ENCODE results near the gene CLIC1. TPM values are rescaled to one million over a fixed set of nuclear protein-coding genes. Genes with fewer than 3 reads are reported as not detected.

The CLIC1 gene
- total and polyA plus RNA-seq, 10 donors: 296 to 447 (median 347) TPM

Small RNA genes within 50 kb of the gene (microRNA-seq; reads per million reads assigned to microRNA genes)
- 1.1 to 1.4 (median 1.4) reads per million in 3 donors for gene MIR4646

Small RNA genes within 50 kb of the gene (small RNA-seq; reads per million reads assigned to genes)
- 0 reads per million in 4 donors for gene LY6G6D
- 0 to 0.23 (median 0) reads per million in 4 donors for gene MIR4646
- 0 reads per million in 4 donors for gene MSH5-SAPCD1
- gene RF00019: 0 reads per million in 4 donors
- 0 reads per million in 4 donors for gene RNU6-850P
- gene SAPCD1: 0 reads per million in 4 donors

Other genes starting within 250 kb of the CLIC1 start
Only the 30 nearest of the 43 such genes appear.
- 10 to 100 TPM in 5 of 7 donors, 1 to 10 TPM in 2; 6.5 to 18.3 (median 11.6) TPM for gene TNF, start 161.0 kb downstream of the CLIC1 start, total RNA-seq
- gene TNF, start 161.0 kb downstream of the CLIC1 start, polyA plus RNA-seq: 10 to 100 TPM in 2 of 3 donors, 1 to 10 TPM in 1; 5.5 to 17.3 (median 13.3) TPM
- gene LTB, start 154.1 kb downstream of the CLIC1 start, total RNA-seq: 100 to 1,000 TPM in 6 of 7 donors, 10 to 100 TPM in 1; 83.0 to 403 (median 162) TPM
- gene LTB, start 154.1 kb downstream of the CLIC1 start, polyA plus RNA-seq: 1,000 to 10,000 TPM in 1 of 3 donors, 100 to 1,000 TPM in 2; 804 to 1,256 (median 838) TPM
- gene LST1, start 150.3 kb downstream of the CLIC1 start, total RNA-seq: 100 to 1,000 TPM; 139 to 268 (median 217) TPM
- gene LST1, start 150.3 kb downstream of the CLIC1 start, polyA plus RNA-seq: 100 to 1,000 TPM; 128 to 214 (median 203) TPM
- gene NCR3, start 143.5 kb downstream of the CLIC1 start, total RNA-seq: 10 to 100 TPM in 6 of 7 donors, 1 to 10 TPM in 1; 7.8 to 28.1 (median 12.1) TPM
- 10 to 100 TPM; 15.9 to 30.3 (median 25.3) TPM for gene NCR3, start 143.5 kb downstream of the CLIC1 start, polyA plus RNA-seq
- 100 to 1,000 TPM; 258 to 479 (median 310) TPM for gene AIF1, start 121.3 kb downstream of the CLIC1 start, total RNA-seq
- gene AIF1, start 121.3 kb downstream of the CLIC1 start, polyA plus RNA-seq: 100 to 1,000 TPM; 258 to 416 (median 312) TPM
- 100 to 1,000 TPM; 119 to 198 (median 176) TPM for gene PRRC2A, start 115.8 kb downstream of the CLIC1 start, total RNA-seq
- 100 to 1,000 TPM in 2 of 3 donors, 10 to 100 TPM in 1; 84.1 to 151 (median 146) TPM for gene PRRC2A, start 115.8 kb downstream of the CLIC1 start, polyA plus RNA-seq
- 100 to 1,000 TPM; 211 to 328 (median 260) TPM for gene BAG6, start 83.9 kb downstream of the CLIC1 start, total RNA-seq
- gene BAG6, start 83.9 kb downstream of the CLIC1 start, polyA plus RNA-seq: 100 to 1,000 TPM; 195 to 311 (median 310) TPM
- gene APOM, start 80.6 kb downstream of the CLIC1 start, total RNA-seq: 1 to 10 TPM in 6 of 7 donors, under 1 TPM in 1; 0.66 to 3.9 (median 2.5) TPM
- gene APOM, start 80.6 kb downstream of the CLIC1 start, polyA plus RNA-seq: 1 to 10 TPM; 4.7 to 9.7 (median 7.5) TPM
- 10 to 100 TPM; 24.1 to 37.4 (median 28.6) TPM for gene C6orf47, start 75.8 kb downstream of the CLIC1 start, total RNA-seq
- gene C6orf47, start 75.8 kb downstream of the CLIC1 start, polyA plus RNA-seq: 10 to 100 TPM; 12.2 to 22.6 (median 13.4) TPM
- gene GPANK1, start 71.5 kb downstream of the CLIC1 start, total RNA-seq: 10 to 100 TPM; 12.7 to 21.3 (median 17.4) TPM
- 10 to 100 TPM; 12.4 to 19.2 (median 14.8) TPM for gene GPANK1, start 71.5 kb downstream of the CLIC1 start, polyA plus RNA-seq
- 100 to 1,000 TPM; 122 to 294 (median 150) TPM for gene CSNK2B, start 70.5 kb downstream of the CLIC1 start, total RNA-seq
- gene CSNK2B, start 70.5 kb downstream of the CLIC1 start, polyA plus RNA-seq: 100 to 1,000 TPM; 132 to 163 (median 139) TPM
- 10 to 100 TPM; 11.0 to 25.3 (median 16.3) TPM for gene LY6G5B, start 66.6 kb downstream of the CLIC1 start, total RNA-seq
- gene LY6G5B, start 66.6 kb downstream of the CLIC1 start, polyA plus RNA-seq: 1 to 10 TPM; 3.0 to 5.8 (median 3.7) TPM
- 1 to 10 TPM; 3.3 to 7.9 (median 5.8) TPM for gene LY6G5C, start 55.5 kb downstream of the CLIC1 start, total RNA-seq
- gene LY6G5C, start 55.5 kb downstream of the CLIC1 start, polyA plus RNA-seq: 1 to 10 TPM; 3.3 to 4.3 (median 3.5) TPM
- 10 to 100 TPM; 55.8 to 80.7 (median 71.1) TPM for gene ABHD16A, start 33.2 kb downstream of the CLIC1 start, total RNA-seq
- gene ABHD16A, start 33.2 kb downstream of the CLIC1 start, polyA plus RNA-seq: 10 to 100 TPM; 30.2 to 42.3 (median 34.4) TPM
- gene LY6G6F, start 29.7 kb downstream of the CLIC1 start, total RNA-seq: 1 to 10 TPM; 1.6 to 4.9 (median 2.2) TPM
- under 1 TPM; 0.11 to 0.68 (median 0.35) TPM for gene LY6G6F, start 29.7 kb downstream of the CLIC1 start, polyA plus RNA-seq
- not detected for gene LY6G6D, start 21.2 kb downstream of the CLIC1 start, total RNA-seq
- not detected for gene LY6G6D, start 21.2 kb downstream of the CLIC1 start, polyA plus RNA-seq
- gene LY6G6C, start 14.8 kb downstream of the CLIC1 start, total RNA-seq: under 1 TPM in 2 of 7 donors, not detected in 5; 0.49 to 0.77 TPM
- not detected for gene LY6G6C, start 14.8 kb downstream of the CLIC1 start, polyA plus RNA-seq
- 10 to 100 TPM in 4 of 7 donors, 1 to 10 TPM in 3; 7.9 to 15.1 (median 10.6) TPM for gene MPIG6B, start 13.2 kb downstream of the CLIC1 start, total RNA-seq
- gene MPIG6B, start 13.2 kb downstream of the CLIC1 start, polyA plus RNA-seq: under 1 TPM; 0.46 to 0.61 (median 0.48) TPM
- gene DDAH2, start 7.2 kb downstream of the CLIC1 start, total RNA-seq: 100 to 1,000 TPM in 1 of 7 donors, 10 to 100 TPM in 6; 63.0 to 116 (median 72.3) TPM
- 10 to 100 TPM; 67.1 to 84.7 (median 81.0) TPM for gene DDAH2, start 7.2 kb downstream of the CLIC1 start, polyA plus RNA-seq
- 10 to 100 TPM; 20.2 to 35.2 (median 27.6) TPM for gene MSH5, start 3.5 kb upstream of the CLIC1 start, total RNA-seq
- 10 to 100 TPM; 11.2 to 26.7 (median 23.1) TPM for gene MSH5, start 3.5 kb upstream of the CLIC1 start, polyA plus RNA-seq
- 10 to 100 TPM in 1 of 7 donors, 1 to 10 TPM in 5, not detected in 1; 3.6 to 11.8 (median 5.3) TPM for gene SAPCD1, start 26.1 kb upstream of the CLIC1 start, total RNA-seq
- gene SAPCD1, start 26.1 kb upstream of the CLIC1 start, polyA plus RNA-seq: 10 to 100 TPM in 1 of 3 donors, 1 to 10 TPM in 2; 7.5 to 14.2 (median 8.3) TPM
- 1 to 10 TPM in 4 of 7 donors, under 1 TPM in 2, not detected in 1; 0.68 to 2.6 (median 1.3) TPM for gene VWA7, start 40.8 kb upstream of the CLIC1 start, total RNA-seq
- gene VWA7, start 40.8 kb upstream of the CLIC1 start, polyA plus RNA-seq: 1 to 10 TPM in 1 of 3 donors, under 1 TPM in 2; 0.09 to 1.2 (median 0.11) TPM
- 10 to 100 TPM; 32.4 to 97.3 (median 62.5) TPM for gene VARS1, start 59.2 kb upstream of the CLIC1 start, total RNA-seq
- 10 to 100 TPM; 31.1 to 49.0 (median 38.3) TPM for gene VARS1, start 59.2 kb upstream of the CLIC1 start, polyA plus RNA-seq
- 10 to 100 TPM; 35.9 to 54.4 (median 42.9) TPM for gene LSM2, start 70.4 kb upstream of the CLIC1 start, total RNA-seq
- 10 to 100 TPM; 74.5 to 98.9 (median 80.4) TPM for gene LSM2, start 70.4 kb upstream of the CLIC1 start, polyA plus RNA-seq
- gene HSPA1L, start 78.8 kb upstream of the CLIC1 start, total RNA-seq: 1 to 10 TPM; 2.6 to 3.7 (median 3.1) TPM
- 1 to 10 TPM in 2 of 3 donors, under 1 TPM in 1; 0.93 to 1.9 (median 1.0) TPM for gene HSPA1L, start 78.8 kb upstream of the CLIC1 start, polyA plus RNA-seq
- 100 to 1,000 TPM in 6 of 7 donors, 10 to 100 TPM in 1; 97.7 to 384 (median 127) TPM for gene HSPA1A, start 79.0 kb upstream of the CLIC1 start, total RNA-seq
- gene HSPA1A, start 79.0 kb upstream of the CLIC1 start, polyA plus RNA-seq: 10 to 100 TPM; 16.4 to 58.5 (median 27.7) TPM
- 100 to 1,000 TPM in 1 of 7 donors, 10 to 100 TPM in 6; 40.4 to 372 (median 48.3) TPM for gene HSPA1B, start 91.2 kb upstream of the CLIC1 start, total RNA-seq
- gene HSPA1B, start 91.2 kb upstream of the CLIC1 start, polyA plus RNA-seq: 10 to 100 TPM in 1 of 3 donors, 1 to 10 TPM in 2; 7.4 to 20.6 (median 8.7) TPM
- 10 to 100 TPM; 28.6 to 60.7 (median 39.0) TPM for gene NEU1, start 126.3 kb upstream of the CLIC1 start, total RNA-seq
- 10 to 100 TPM; 14.0 to 22.6 (median 19.4) TPM for gene NEU1, start 126.3 kb upstream of the CLIC1 start, polyA plus RNA-seq
- gene SLC44A4, start 142.5 kb upstream of the CLIC1 start, total RNA-seq: 1 to 10 TPM; 1.0 to 5.9 (median 3.3) TPM
- gene SLC44A4, start 142.5 kb upstream of the CLIC1 start, polyA plus RNA-seq: under 1 TPM; 0.20 to 0.83 (median 0.26) TPM
- 10 to 100 TPM; 38.6 to 60.7 (median 49.0) TPM for gene EHMT2, start 161.2 kb upstream of the CLIC1 start, total RNA-seq
- 10 to 100 TPM; 36.5 to 66.1 (median 57.7) TPM for gene EHMT2, start 161.2 kb upstream of the CLIC1 start, polyA plus RNA-seq